ENCODE results near the gene DEPDC5.

DEPDC5 gene

GRCh38 chr22:31840585-31840984 is 86.8 kb downstream of the DEPDC5 start:
- no peak overlapping the region for H3K4me3 ChIP-seq (replicated peaks; ENCODE audit: low read depth, low read length)
- H3K36me3 ChIP-seq (ENCODE audit: control insufficient read depth, insufficient read depth, low read length), result peaks cover 23% of the 10 kb centered on the region
- TF ChIP-seq, protein P1, sequence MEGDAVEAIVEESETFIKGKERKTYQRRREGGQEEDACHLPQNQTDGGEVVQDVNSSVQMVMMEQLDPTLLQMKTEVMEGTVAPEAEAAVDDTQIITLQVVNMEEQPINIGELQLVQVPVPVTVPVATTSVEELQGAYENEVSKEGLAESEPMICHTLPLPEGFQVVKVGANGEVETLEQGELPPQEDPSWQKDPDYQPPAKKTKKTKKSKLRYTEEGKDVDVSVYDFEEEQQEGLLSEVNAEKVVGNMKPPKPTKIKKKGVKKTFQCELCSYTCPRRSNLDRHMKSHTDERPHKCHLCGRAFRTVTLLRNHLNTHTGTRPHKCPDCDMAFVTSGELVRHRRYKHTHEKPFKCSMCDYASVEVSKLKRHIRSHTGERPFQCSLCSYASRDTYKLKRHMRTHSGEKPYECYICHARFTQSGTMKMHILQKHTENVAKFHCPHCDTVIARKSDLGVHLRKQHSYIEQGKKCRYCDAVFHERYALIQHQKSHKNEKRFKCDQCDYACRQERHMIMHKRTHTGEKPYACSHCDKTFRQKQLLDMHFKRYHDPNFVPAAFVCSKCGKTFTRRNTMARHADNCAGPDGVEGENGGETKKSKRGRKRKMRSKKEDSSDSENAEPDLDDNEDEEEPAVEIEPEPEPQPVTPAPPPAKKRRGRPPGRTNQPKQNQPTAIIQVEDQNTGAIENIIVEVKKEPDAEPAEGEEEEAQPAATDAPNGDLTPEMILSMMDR (IDR thresholded peaks at IDR 0.05; ENCODE audit: insufficient read depth, low read length, poor library complexity, severe bottlenecking), result no peak
- no peak for DNase-seq (ENCODE audit: extremely low read depth, insufficient read length)
- no peaks in the 10 kb centered on the region for H3K27me3 ChIP-seq (replicated peaks; ENCODE audit: control insufficient read depth, insufficient read depth, low read length)

DNA sequence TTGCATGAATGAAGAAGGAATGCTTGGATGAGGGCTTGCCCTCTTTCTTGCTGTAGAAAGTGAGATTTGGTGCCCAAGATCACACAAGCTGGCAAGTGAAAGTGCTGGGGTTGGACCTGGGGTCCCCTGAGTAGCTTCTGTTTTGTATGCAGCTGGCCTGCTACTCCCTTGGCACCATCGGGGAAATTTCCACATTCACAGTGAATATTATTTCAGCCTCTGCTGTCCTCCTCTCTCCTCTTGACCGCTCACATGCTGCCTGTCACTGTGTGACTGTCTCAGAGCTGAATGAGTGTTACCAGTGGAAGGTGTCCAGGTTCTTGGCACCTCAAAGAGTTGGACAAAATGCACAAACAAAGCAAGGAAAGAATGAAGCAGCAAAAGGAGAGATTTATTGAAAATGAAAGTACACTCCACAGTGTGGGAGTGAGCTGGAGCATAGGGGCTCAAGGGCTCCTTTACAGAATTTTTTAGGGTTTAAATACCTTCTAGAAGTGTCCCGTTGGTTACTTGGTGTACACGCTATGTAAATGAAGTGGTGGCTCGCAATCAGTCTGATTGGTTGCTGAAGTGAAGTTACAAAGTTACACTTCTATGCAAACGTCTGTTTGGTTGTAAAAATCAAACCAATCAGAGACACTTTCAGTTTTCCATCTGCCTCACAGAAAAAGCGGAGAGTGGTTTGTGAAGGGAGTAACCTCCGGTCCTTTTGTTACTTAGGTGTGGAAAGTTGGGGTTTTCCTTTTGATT is 87.4 kb downstream of the DEPDC5 start:
- DNase-seq (ENCODE audit: extremely low read depth, insufficient read length), result no peak
- no peaks in the 10 kb centered on the region for H3K27me3 ChIP-seq (replicated peaks; ENCODE audit: control insufficient read depth, insufficient read depth, low read length)
- no peak overlapping the region for H3K4me3 ChIP-seq (replicated peaks; ENCODE audit: low read depth, low read length)
- TF ChIP-seq, protein P1 (IDR thresholded peaks at IDR 0.05; ENCODE audit: insufficient read depth, low read length, poor library complexity, severe bottlenecking), result no peak
- peaks cover 23% of the 10 kb centered on the region for H3K36me3 ChIP-seq (ENCODE audit: control insufficient read depth, insufficient read depth, low read length)

DNA sequence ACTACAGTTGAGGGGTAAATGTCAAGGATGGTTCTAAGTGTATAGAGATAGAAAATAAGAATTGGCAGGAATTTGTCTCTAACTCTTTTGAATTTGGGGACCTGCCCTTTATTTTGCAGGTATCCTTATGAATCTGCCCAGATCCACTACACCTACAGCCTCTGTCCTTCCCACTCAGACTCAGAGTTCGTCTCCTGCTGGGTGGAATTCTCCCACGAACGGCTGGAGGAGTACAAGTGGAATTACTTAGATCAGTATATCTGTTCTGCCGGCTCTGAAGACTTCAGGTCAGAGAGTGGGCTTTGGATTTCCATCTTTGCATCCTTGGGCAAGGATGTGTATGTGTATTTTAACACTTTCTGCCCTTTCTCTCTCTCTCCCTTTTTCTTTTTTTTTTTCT is 89.7 kb downstream of the DEPDC5 start:
- no peak overlapping the region for H3K4me3 ChIP-seq (replicated peaks; ENCODE audit: low read depth, low read length)
- H3K36me3 ChIP-seq (ENCODE audit: control insufficient read depth, insufficient read depth, low read length), result peaks cover 18% of the 10 kb centered on the region
- TF ChIP-seq, protein P1 (IDR thresholded peaks at IDR 0.05; ENCODE audit: insufficient read depth, low read length, poor library complexity, severe bottlenecking), result no peak
- no peak for DNase-seq (ENCODE audit: extremely low read depth, insufficient read length)
- H3K27me3 ChIP-seq (replicated peaks; ENCODE audit: control insufficient read depth, insufficient read depth, low read length), result no peaks in the 10 kb centered on the region

GRCh38 chr22:31844941-31845340 is 91.1 kb downstream of the DEPDC5 start:
- H3K36me3 ChIP-seq (ENCODE audit: control insufficient read depth, insufficient read depth, low read length), result peaks cover 16% of the 10 kb centered on the region

GRCh38 chr22:31846161-31847115 is 92.6 kb downstream of the DEPDC5 start:
- no peak overlapping the region for H3K4me3 ChIP-seq (replicated peaks; ENCODE audit: low read depth, low read length)
- DNase-seq (ENCODE audit: extremely low read depth, insufficient read length), result peak; percentile 37
- no peaks in the 10 kb centered on the region for H3K27me3 ChIP-seq (replicated peaks; ENCODE audit: control insufficient read depth, insufficient read depth, low read length)
- TF ChIP-seq, protein P1 (IDR thresholded peaks at IDR 0.05; ENCODE audit: insufficient read depth, low read length, poor library complexity, severe bottlenecking), result peak; percentile 52
- peaks cover 15% of the 10 kb centered on the region for H3K36me3 ChIP-seq (ENCODE audit: control insufficient read depth, insufficient read depth, low read length)

More at GRCh38 chr22:31844941-31845340, 91.1 kb downstream of the DEPDC5 start:
- TF ChIP-seq, protein P1 (IDR thresholded peaks at IDR 0.05; ENCODE audit: insufficient read depth, low read length, poor library complexity, severe bottlenecking), result no peak
- peak; percentile 12 for DNase-seq (ENCODE audit: extremely low read depth, insufficient read length)
- Histone ChIP-seq H3K27me3 (replicated peaks; ENCODE audit: control insufficient read depth, insufficient read depth, low read length) (no peaks in the 10 kb centered on the region), H3K4me3 (replicated peaks; ENCODE audit: low read depth, low read length) (no peak overlapping the region)
